GM12875 (cell line): ENCODE results near the gene IFI30.

Experiments
- H3K4me3 ChIP-seq: one replicate; pipeline ENCODE4 v1.5.1; 2011; ENCODE audit warnings: low read depth, low read length, control low read depth
- CTCF ChIP-seq: IDR thresholded peaks from 2 replicates; pipeline ENCODE4 v1.5.1; 2011; ENCODE audit warnings: low read depth, mild to moderate bottlenecking, control low read depth, inconsistent platforms, low read length, moderate library complexity, borderline replicate concordance; ENCODE audit not compliant: insufficient read depth

IFI30 gene

DNA sequence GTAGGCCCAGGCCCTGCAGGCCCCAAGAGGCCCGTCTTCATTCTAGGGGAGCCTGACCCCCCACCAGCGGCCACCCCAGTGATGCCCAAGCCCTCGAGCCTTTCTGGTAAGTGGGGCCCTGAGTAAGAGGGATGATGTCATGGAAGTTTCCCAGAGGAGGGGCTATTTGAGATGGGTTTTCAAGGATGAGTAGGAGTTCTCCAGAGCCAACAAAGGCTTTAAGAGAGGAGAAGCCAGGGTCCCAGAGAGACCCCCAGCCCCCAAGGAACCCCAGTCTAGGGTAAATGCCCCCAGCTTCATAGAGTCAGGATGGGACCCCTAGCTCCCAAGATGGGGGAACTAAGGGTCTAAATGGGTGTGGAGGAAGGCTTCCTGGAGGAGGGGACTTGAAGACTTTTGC, 29.7 kb upstream of the IFI30 start:
- no peak overlapping the region for H3K4me3 ChIP-seq
- no peak for TF ChIP-seq CTCF

DNA sequence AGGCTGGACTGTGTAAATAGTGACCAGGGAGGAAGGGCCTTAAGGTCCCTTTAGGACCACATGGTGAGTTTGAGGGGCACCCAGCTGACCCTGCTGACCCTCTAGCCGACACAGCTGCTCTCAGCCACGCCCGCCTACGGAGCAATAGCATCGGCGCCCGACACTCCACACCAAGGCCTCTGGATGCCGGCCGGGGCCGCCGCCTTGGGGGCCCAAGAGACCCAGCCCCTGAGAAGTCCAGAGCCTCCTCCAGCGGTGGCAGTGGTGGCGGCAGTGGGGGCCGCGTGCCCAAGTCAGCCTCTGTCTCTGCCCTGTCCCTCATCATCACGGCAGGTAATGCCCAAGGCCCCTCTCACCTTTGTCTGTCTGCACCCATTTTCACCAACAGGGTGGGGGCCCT, 29.3 kb upstream of the IFI30 start:
- TF ChIP-seq CTCF: no peak
- no peak overlapping the region for H3K4me3 ChIP-seq

- no peak for TF ChIP-seq CTCF
- no peak overlapping the region for H3K4me3 ChIP-seq
Measured at GRCh38 chr19:18144906-18145305, 28.7 kb upstream of the IFI30 start.

GRCh38 chr19:18145391-18145999, 28.1 kb upstream of the IFI30 start:
- no peak for TF ChIP-seq CTCF

DNA sequence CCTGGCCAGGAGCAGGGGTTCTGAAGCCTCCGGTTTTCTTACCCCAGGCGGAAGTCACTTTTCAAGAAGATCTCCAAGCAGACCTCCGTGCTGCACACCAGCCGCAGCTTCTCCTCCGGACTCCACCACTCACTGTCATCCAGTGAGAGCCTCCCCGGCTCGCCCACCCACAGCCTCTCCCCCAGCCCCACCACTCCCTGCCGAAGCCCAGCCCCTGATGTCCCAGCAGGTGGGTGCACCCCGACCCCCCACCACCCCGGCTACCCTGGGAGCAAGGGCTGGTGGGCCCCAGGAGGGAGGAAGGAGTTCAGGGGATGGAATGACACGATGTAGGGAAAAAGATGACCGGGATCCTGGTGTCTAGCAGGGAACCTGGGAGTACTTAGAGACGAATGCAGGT, 26.2 kb upstream of the IFI30 start:
- H3K4me3 ChIP-seq: no peak overlapping the region
- no peak for TF ChIP-seq CTCF

More at GRCh38 chr19:18145391-18145999, 28.1 kb upstream of the IFI30 start:
- H3K4me3 ChIP-seq: no peak overlapping the region

- no peak overlapping the region for H3K4me3 ChIP-seq
- no peak for TF ChIP-seq CTCF
Measured at GRCh38 chr19:18149596-18149975, 24.0 kb upstream of the IFI30 start.

DNA sequence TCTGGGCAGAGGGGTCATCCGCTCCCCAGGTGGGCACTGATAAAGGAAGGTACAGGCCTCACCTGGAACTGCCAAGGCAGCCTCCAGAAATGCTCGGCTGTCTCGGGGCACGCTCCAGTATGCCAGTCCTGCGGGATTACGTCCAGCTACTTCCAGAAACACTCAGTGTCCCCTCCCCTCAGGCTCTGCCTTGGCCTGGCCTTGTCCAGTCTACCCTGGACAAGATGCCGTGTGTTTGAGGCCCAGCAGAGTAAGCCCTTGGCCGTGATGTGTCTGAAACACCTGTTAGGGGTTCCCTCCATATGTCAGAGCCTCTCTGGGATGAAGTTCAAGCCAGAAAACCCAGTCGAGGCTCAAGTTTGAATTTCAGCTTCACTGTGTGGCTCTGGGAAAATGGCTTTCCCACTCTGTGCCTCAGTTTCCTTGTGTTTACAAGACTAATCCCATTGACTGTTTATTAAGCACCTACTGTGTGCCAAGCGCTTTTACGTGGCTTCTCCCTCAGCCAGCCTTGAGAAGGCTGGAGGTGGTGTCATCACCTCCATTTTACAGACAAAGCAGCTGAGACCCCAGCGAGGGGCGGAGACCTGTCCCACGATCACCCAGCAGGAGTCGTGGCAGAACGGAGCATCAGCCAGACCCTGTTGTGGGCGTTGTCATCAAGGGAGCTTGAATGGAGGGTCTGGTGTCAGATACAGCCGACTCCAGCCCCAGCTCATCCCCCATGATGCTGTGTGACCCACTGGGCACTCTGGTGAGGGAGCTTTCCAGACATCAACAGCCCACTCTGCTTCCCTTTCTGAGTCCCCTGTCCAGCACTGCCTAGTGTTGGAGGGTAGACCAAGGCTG, 22.6 kb upstream of the IFI30 start:
- no peak overlapping the region for H3K4me3 ChIP-seq
- no peak for TF ChIP-seq CTCF
